ENCODE measurements around the gene WNT7B.

WNT7B gene

DNA sequence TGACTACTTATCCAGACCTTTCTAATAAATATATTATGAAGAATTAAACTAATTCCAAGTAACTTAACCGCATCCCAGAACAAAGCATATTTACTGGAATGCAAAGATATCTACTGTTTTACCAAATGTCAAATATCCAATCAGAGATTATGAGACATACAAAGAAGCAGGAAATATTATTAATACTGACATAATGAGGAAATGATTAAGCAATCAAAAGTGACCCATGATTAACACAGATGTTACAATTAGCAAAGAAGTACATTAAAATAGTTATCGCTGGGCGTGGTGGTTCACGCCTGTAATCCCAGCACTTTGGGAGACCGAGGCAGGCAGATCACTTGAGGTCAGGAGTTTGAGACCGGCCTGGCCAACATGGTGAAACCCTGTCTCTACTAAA lies 105.2 kb downstream of the WNT7B start:
- DNase-seq (ENCODE audit: low read depth), result no peak
